ENCODE measurements around the gene ISG20. TPM values are rescaled to one million over a fixed set of nuclear protein-coding genes. Genes with fewer than 3 reads are reported as not detected.

Gene ISG20
- total RNA-seq, 1 donor from 2014 or later, result 87.1 TPM

DNA sequence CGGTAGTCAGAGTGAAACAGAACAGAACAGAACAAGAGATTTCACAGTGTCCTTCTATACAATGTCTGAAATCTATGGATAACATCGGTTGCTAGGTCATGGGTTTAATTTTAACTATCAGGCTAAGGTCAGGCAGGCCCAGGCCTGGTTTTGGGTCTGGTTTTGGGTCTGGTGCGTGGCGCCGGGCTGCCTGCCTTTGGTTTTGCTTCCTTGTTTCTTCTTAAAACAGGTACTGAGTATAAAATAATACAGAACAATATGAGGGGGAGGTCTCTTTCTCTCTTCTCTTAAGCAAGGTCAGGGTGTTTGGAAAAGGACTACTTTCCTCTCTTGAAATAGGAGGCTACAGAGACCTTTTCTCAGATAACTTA lies 16.2 kb upstream of the ISG20 start:
- Mint-ChIP-seq H3K27ac (peak overlapping the region; percentile 92), H3K4me1 (peaks cover 62% of the 10 kb centered on the region), H3K36me3 (ENCODE audit: low read depth) (peaks cover 31% of the 10 kb centered on the region), H3K4me3 (peak overlapping the region; percentile 87), H3K9me3 (no peaks in the 10 kb centered on the region), H3K27me3 (peaks cover 2% of the 10 kb centered on the region)
- DNase-seq (no peak), ATAC-seq (ENCODE audit: low read depth) (peak; percentile 4)
- ChIA-PET CTCF (interaction anchor here (1.2 to 1.9 kb wide), 4 partner anchors 9 to 282 kb away, joined by 3 to 6 read pairs (median 6); no protein-coding TSS in a partner anchor), POLR2A (interaction anchor here (1.8 to 2.1 kb wide), 4 partner anchors 12 to 155 kb away, joined by 11 to 19 read pairs (median 14); partner anchors contain the start of genes ISG20, MRPL46 and MRPS11)
- intact Hi-C loops (cut with micrococcal nuclease), result loop anchor here (10.0 kb wide), 1 partner anchor 712 kb away; the partner anchor contains the start of gene POLG
- TF ChIP-seq, protein P1, sequence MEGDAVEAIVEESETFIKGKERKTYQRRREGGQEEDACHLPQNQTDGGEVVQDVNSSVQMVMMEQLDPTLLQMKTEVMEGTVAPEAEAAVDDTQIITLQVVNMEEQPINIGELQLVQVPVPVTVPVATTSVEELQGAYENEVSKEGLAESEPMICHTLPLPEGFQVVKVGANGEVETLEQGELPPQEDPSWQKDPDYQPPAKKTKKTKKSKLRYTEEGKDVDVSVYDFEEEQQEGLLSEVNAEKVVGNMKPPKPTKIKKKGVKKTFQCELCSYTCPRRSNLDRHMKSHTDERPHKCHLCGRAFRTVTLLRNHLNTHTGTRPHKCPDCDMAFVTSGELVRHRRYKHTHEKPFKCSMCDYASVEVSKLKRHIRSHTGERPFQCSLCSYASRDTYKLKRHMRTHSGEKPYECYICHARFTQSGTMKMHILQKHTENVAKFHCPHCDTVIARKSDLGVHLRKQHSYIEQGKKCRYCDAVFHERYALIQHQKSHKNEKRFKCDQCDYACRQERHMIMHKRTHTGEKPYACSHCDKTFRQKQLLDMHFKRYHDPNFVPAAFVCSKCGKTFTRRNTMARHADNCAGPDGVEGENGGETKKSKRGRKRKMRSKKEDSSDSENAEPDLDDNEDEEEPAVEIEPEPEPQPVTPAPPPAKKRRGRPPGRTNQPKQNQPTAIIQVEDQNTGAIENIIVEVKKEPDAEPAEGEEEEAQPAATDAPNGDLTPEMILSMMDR (IDR thresholded peaks at IDR 0.05), result no peak

DNA sequence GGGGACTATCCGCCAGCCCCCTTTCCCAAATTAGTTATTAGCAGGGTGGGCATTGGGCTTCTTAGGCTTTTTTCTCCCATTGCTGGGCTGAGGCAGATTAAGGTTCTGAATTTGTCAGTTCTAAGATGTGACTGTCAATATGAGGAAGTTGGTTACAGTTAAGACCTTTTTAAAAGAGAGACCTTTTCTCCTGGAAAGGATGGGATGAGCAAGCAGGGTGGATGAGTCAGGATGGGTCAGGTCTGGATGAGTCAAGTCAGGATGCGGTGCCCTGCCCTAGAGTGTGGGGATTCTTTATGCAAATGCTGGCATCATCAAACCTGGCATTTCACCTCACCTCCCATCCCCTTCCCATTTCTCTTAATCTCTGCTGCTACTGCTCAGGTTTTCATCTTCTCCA lies 15.8 kb upstream of the ISG20 start:
- intact Hi-C loops (cut with micrococcal nuclease), result loop anchor here (10.0 kb wide), 1 partner anchor 712 kb away; the partner anchor contains the start of gene POLG
- no peaks in the 10 kb centered on the region for H3K9me3 Mint-ChIP-seq
- ATAC-seq (ENCODE audit: low read depth), result no peak
- POLR2A ChIA-PET, result interaction anchor here (5.1 kb wide), 1 partner anchor 33 kb away, joined by 42 read pairs; no protein-coding TSS in a partner anchor
- peaks cover 2% of the 10 kb centered on the region for H3K27me3 Mint-ChIP-seq
- DNase-seq, result no peak
- peak overlapping the region; percentile 87 for H3K4me3 Mint-ChIP-seq
- H3K4me1 Mint-ChIP-seq, result peaks cover 67% of the 10 kb centered on the region
- peaks cover 36% of the 10 kb centered on the region for H3K36me3 Mint-ChIP-seq (ENCODE audit: low read depth)
- CTCF ChIA-PET, result interaction anchor here (1.8 to 4.5 kb wide), 5 partner anchors 35 to 282 kb away, joined by 7 to 81 read pairs (median 31); no protein-coding TSS in a partner anchor
- peak overlapping the region; percentile 92 for H3K27ac Mint-ChIP-seq
- TF ChIP-seq, protein P1 (IDR thresholded peaks at IDR 0.05), result no peak

DNA sequence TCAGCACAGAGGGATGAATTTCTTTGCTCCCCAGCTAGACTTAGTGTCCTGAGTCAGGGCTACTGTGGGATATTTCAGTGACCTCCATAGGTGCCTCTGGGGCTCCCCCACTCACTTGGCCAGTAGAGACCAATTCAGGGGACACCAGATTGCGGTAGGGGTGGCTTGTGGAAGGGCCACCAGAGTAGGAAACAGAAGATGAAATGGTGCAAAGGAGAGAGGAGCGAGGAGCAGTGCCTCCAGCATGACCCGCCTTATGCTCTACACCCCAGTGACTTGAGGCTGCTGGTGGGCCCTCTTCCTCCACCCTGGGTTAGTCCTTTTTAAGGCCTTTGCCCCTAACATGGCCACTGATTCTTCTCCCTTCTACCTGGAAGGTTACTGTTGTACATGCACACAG lies 15.2 kb upstream of the ISG20 start:
- ChIA-PET CTCF (interaction anchor here (1.2 to 4.5 kb wide), 9 partner anchors 9 to 281 kb away, joined by 5 to 81 read pairs (median 13); partner anchors contain the start of gene ACAN), POLR2A (interaction anchor here (1.3 to 5.1 kb wide), 5 partner anchors 11 to 214 kb away, joined by 3 to 42 read pairs (median 9); partner anchors contain the start of gene ISG20)
- Mint-ChIP-seq H3K36me3 (ENCODE audit: low read depth) (peaks cover 42% of the 10 kb centered on the region), H3K4me3 (peak overlapping the region; percentile 87), H3K27ac (peak overlapping the region; percentile 92), H3K4me1 (peaks cover 73% of the 10 kb centered on the region), H3K27me3 (peaks cover 2% of the 10 kb centered on the region), H3K9me3 (no peaks in the 10 kb centered on the region)
- intact Hi-C loops (cut with micrococcal nuclease), result loop anchor here (1.0 to 10.0 kb wide), 9 partner anchors 33 to 711 kb away; partner anchors contain the start of gene POLG
- ATAC-seq (ENCODE audit: low read depth) (no peak), DNase-seq (no peak)
- TF ChIP-seq, protein P1 (IDR thresholded peaks at IDR 0.05), result no peak

DNA sequence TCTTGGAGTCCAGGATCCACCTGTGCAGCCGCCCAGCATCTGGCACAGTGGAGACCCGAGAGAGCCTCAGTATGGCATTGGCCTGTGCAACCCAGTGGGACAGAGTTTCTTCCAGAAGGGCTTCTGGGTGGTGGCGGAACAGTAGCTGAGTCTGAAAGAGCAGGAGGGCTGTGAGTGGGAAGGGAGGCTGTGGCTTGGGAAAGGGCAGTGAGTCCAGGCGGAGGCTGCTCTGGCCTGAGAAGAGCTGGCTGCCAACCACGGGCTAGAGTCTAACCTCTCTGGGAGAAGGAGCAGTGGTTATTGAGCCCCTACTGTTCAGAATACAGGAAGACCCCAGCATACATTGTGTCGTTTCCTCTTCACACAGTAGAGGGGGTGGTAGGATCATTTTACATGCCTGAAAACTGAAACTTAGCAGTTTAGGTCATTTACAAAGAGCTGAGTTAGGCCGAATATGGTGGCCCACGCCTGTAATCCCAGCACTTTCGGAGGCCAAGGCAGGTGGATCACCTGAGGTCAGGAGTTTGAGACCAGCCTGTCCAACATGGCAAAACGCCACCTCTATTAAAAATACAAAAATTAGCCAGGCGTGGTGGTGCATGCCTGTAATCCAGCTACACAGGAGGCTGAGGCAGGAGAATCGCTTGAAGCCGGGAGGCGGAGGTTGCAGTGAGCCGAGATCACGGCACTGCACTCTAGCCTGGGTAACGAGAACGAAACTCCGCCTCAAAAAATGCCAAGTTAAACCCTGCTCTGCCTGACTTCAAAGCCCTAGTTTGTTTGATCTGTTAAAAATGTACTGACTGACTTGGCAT lies 14.5 kb upstream of the ISG20 start:
- Mint-ChIP-seq H3K27me3 (peaks cover 2% of the 10 kb centered on the region), H3K27ac (peak overlapping the region; percentile 92), H3K36me3 (ENCODE audit: low read depth) (peaks cover 49% of the 10 kb centered on the region), H3K4me3 (peak overlapping the region; percentile 67), H3K4me1 (peaks cover 80% of the 10 kb centered on the region), H3K9me3 (no peaks in the 10 kb centered on the region)
- POLR2A ChIA-PET, result interaction anchor here (0.6 to 5.1 kb wide), 8 partner anchors 8 to 213 kb away, joined by 3 to 42 read pairs (median 7); partner anchors contain the start of gene ISG20
- DNase-seq (no peak), ATAC-seq (ENCODE audit: low read depth) (peak; percentile 41)
- CTCF ChIA-PET, result interaction anchor here (0.6 to 4.5 kb wide), 25 partner anchors 9 to 554 kb away, joined by 3 to 81 read pairs (median 5); partner anchors contain the start of gene ACAN
- TF ChIP-seq, protein P1 (IDR thresholded peaks at IDR 0.05), result no peak
- intact Hi-C loops (cut with micrococcal nuclease), result loop anchor here (1.0 to 10.0 kb wide), 9 partner anchors 32 to 710 kb away; partner anchors contain the start of gene POLG
